HCT116 (cell line): ENCODE results near the gene UQCRC1. TPM values are rescaled to one million over a fixed set of nuclear protein-coding genes. Genes with fewer than 3 reads are reported as not detected.

ENCODE experiments used
- ATAC-seq: fragments of 200-7000 bp; cut with Tn5 transposase; 2 replicates; pipeline ENCODE4 v1.9.1; 2020; ENCODE audit warnings: mild to moderate bottlenecking, moderate library complexity
- BruUV-seq: library from RNA; stranded (reverse); fragments of 400-500 nt; replicated peaks from 2 replicates; lab custom pipeline; 2021; lab: Mats Ljungman, UMichigan
- CTCF ChIA-PET: fragments of 300-600 bp; sonication (Branson Sonifier 250); formaldehyde crosslinking; loops from one replicate; lab custom pipeline; 2021; ENCODE audit warnings: antibody characterized with exemption; lab: Charles Lee
- POLR2A ChIA-PET: fragments of 300-600, 350-600 bp; sonication (Branson Sonifier 250); formaldehyde crosslinking; loops from one replicate; lab custom pipeline; 2021; ENCODE audit warnings: antibody characterized with exemption; lab: Charles Lee
- RAD21 ChIA-PET, 2 experiments: fragments of 300-600 bp; sonication (Branson Sonifier 250); formaldehyde crosslinking; loops; one replicate each; lab custom pipeline; 2023; ENCODE audit warnings: low total read pairs in 2 of 2; ENCODE audit not compliant: uncharacterized antibody in 2 of 2, unreplicated experiment in 2 of 2, low non-redundant PET in 1 of 2; lab: Charles Lee
- DNase-seq: peaks from one replicate; pipeline ENCODE4 v3.0.0-alpha.2; 2010; ENCODE audit warnings: low read depth, low spot score
- H2AFZ ChIP-seq: fragments of 200-600 bp; shearing (Covaris generic), sonication (generic); 2 replicates; pipeline ENCODE4 v1.6.1; 2017; ENCODE audit warnings: low read depth, mixed run types, mixed read lengths, antibody characterized with exemption, low read length; ENCODE audit not compliant: poor library complexity, severe bottlenecking
- H3K27ac ChIP-seq: 2 replicates; pipeline ENCODE4 v1.5.1; 2012; ENCODE audit warnings: low read depth, low read length
- H3K27me3 ChIP-seq: fragments of 200-600 bp; sonication (generic); 2 replicates; pipeline ENCODE4 v1.6.1; 2016; ENCODE audit warnings: mixed run types, low read length, mixed read lengths; ENCODE audit not compliant: insufficient read depth
- H3K36me3 ChIP-seq, 2 experiments: fragments of 200-500 bp in 1 of 2; fragments of 200-600 bp in 1 of 2; sonication (Bioruptor generic) in 1 of 2; sonication (generic) in 1 of 2; 2 replicates each; pipeline versions ENCODE4 v1.5.1 to v1.6.1; 2014 to 2016; ENCODE audit warnings: low read length in 2 of 2, inconsistent platforms in 1 of 2, mixed read lengths in 1 of 2, mixed run types in 1 of 2; ENCODE audit not compliant: insufficient read depth in 2 of 2, control insufficient read depth in 1 of 2
- H3K4me1 ChIP-seq, 2 experiments: fragments of 200-600 bp in 1 of 2; sonication (generic) in 1 of 2; 2 replicates each; pipeline versions ENCODE4 v1.5.1 to v1.6.1; 2012 to 2017; ENCODE audit warnings: low read length in 2 of 2, inconsistent platforms in 1 of 2, mild to moderate bottlenecking in 1 of 2, mixed read lengths in 1 of 2, mixed run types in 1 of 2, moderate library complexity in 1 of 2; ENCODE audit not compliant: insufficient read depth in 2 of 2, control insufficient read depth in 1 of 2
- H3K4me2 ChIP-seq: fragments of 200-600 bp; sonication (generic); 2 replicates; pipeline ENCODE4 v1.6.1; 2017; ENCODE audit warnings: mixed run types, low read length, mixed read lengths
- H3K4me3 ChIP-seq, 2 experiments: fragments of 200-600 bp in 1 of 2; sonication (generic) in 1 of 2; replicated peaks in 1 of 2; 2 replicates each; pipeline ENCODE4 v1.5.1; 2011 to 2016; ENCODE audit warnings: low read length in 2 of 2, control low read depth in 1 of 2, low read depth in 1 of 2, mild to moderate bottlenecking in 1 of 2, mixed read lengths in 1 of 2, mixed run types in 1 of 2
- H3K79me2 ChIP-seq: fragments of 200-600 bp; sonication (generic); 2 replicates; pipeline ENCODE4 v1.6.1; 2017; ENCODE audit warnings: mild to moderate bottlenecking, mixed run types, low read length, moderate library complexity, mixed read lengths; ENCODE audit not compliant: insufficient read depth
- H3K9ac ChIP-seq: fragments of 200-600 bp; sonication (generic); 2 replicates; pipeline ENCODE4 v1.6.1; 2016; ENCODE audit warnings: low read length, mixed read lengths
- H3K9me2 ChIP-seq: fragments of 200-600 bp; sonication (generic), shearing (Covaris generic); 2 replicates; pipeline ENCODE4 v1.6.1; 2017; ENCODE audit warnings: mixed run types, mild to moderate bottlenecking, moderate library complexity; ENCODE audit not compliant: insufficient read depth
- H3K9me3 ChIP-seq, 2 experiments: fragments of 200-500 bp in 1 of 2; fragments of 200-600 bp in 1 of 2; sonication (Bioruptor generic) in 1 of 2; sonication (generic) in 1 of 2; 2 replicates each; pipeline ENCODE4 v1.6.1; 2014 to 2017; ENCODE audit warnings: low read length in 2 of 2, mixed read lengths in 2 of 2, inconsistent platforms in 1 of 2, low read depth in 1 of 2, mild to moderate bottlenecking in 1 of 2, mixed run types in 1 of 2, moderate library complexity in 1 of 2; ENCODE audit not compliant: control insufficient read depth in 1 of 2, insufficient read depth in 1 of 2
- H4K20me1 ChIP-seq: fragments of 200-600 bp; sonication (generic), shearing (Covaris generic); 2 replicates; pipeline ENCODE4 v1.6.1; 2017; ENCODE audit warnings: mixed run types, mild to moderate bottlenecking, moderate library complexity; ENCODE audit not compliant: insufficient read depth
- ATF3 ChIP-seq: IDR thresholded peaks from 2 replicates; pipeline ENCODE4 v1.6.1; 2012
- CBX3 ChIP-seq: IDR thresholded peaks from 2 replicates; pipeline ENCODE4 v1.6.1; 2012; ENCODE audit warnings: low read depth
- EZH2phosphoT487 ChIP-seq: fragments of 200-600 bp; IDR thresholded peaks from 2 replicates; pipeline ENCODE4 v1.6.1; 2018; ENCODE audit warnings: antibody characterized with exemption, borderline replicate concordance
- JUND ChIP-seq: IDR thresholded peaks from 2 replicates; pipeline ENCODE4 v1.6.1; 2012
- POLR2A ChIP-seq: IDR thresholded peaks from 2 replicates; pipeline ENCODE4 v1.7.0; 2011; ENCODE audit warnings: borderline replicate concordance; ENCODE audit not compliant: insufficient read depth, insufficient read length; ENCODE audit errors: extremely low read depth
- POLR2AphosphoS5 ChIP-seq: IDR thresholded peaks from 2 replicates; pipeline ENCODE4 v1.6.1; 2011; ENCODE audit warnings: mild to moderate bottlenecking, low read depth, low read length, moderate library complexity
- RAD21 ChIP-seq: IDR thresholded peaks from 2 replicates; pipeline ENCODE4 v1.6.1; 2012; ENCODE audit warnings: low read depth, mild to moderate bottlenecking
- SIN3A ChIP-seq: IDR thresholded peaks from 2 replicates; pipeline ENCODE4 v1.6.1; 2012; ENCODE audit warnings: low read depth
- SP1 ChIP-seq: IDR thresholded peaks from 2 replicates; pipeline ENCODE4 v1.6.1; 2012; ENCODE audit warnings: low read depth
- ZFX ChIP-seq: fragments of 450-650 bp; IDR thresholded peaks from 2 replicates; pipeline ENCODE4 v1.6.1; 2017
- intact Hi-C: fragments of 100-400 bp; cut with micrococcal nuclease; formaldehyde crosslinking; loops from 2 replicates; pipeline ENCODE4 v1.10.0; 2022
- total RNA-seq: library from RNA; stranded (reverse); gene quantifications from one replicate; pipeline ENCODE4 v1.2.1, GENCODE V29; 2021; ENCODE audit not compliant: unreplicated experiment
- TF ChIP-seq, protein P1 (sequence below), 3 experiments: fragments of 200-600 bp in 1 of 3; sonication (generic) in 1 of 3; IDR thresholded peaks in 2 of 3; conservative IDR thresholded peaks in 1 of 3; 2 replicates each; pipeline ENCODE4 v1.5.1; 2012 to 2017; ENCODE audit warnings: low read depth in 2 of 3, low read length in 2 of 3, antibody characterized with exemption in 1 of 3, borderline replicate concordance in 1 of 3, control low read depth in 1 of 3, mild to moderate bottlenecking in 1 of 3, mixed read lengths in 1 of 3, mixed run types in 1 of 3, moderate library complexity in 1 of 3; ENCODE audit not compliant: insufficient read depth in 1 of 3

The UQCRC1 gene
- total RNA-seq, 1 experiment from 2014 or later, result 318 TPM

DNA sequence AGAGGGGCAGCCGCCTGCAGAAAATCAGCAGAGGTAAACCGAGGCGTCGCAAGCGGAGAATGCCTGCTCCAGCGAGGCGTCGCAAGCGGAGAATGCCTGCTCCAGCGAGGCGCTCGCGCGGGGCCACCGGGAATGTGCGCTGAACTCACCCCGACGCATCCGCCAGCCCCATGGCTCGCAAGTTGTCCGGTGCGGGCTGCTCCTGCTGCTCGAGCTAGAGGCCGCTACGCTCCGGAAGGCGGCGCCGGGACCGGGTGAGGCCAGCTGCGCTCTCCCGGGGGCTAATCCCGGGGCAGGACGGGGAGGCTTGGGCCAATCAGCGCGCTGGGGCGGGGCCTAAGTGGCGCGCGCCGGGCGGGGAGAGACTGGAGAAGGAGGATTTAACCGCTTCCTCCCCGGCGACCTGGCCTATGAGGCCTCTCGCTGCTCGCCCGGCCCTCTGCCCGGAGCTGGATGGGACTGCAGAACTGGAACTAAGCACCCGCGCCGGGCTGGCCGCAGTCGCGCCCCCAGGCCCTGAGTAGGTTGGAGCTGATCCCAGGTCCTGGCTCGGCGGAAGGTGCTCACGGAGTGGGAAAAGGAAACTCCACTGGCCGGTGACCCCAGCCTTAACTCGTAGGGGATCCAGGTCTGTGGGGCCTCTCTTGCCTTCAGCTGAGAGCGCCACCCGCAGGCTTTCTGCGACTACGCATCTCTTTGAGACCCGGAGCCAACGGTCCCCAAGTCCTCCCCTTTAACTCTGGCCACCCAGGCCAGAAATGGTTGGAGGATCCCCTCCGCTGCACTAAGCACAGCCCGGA lies 26.0 kb upstream of the UQCRC1 start, which contains the start of gene SLC26A6:
TSS of gene SLC26A6 (minus strand) at position 240 of the 800 bp plus-strand sequence. CDS start at position 172, 68 bp downstream.
- Histone ChIP-seq H3K4me2 (peak within 1 kb of the TSS; percentile 94), H3K9me2 (no peaks in the 10 kb centered on the region), H3K4me1 (peaks cover 11 to 22% of the 10 kb centered on the region in 2 experiments), H3K36me3 (peaks cover 9 to 27% of the 10 kb centered on the region in 2 experiments; a peak in 2 of 4 replicates), H3K9me3 (no peaks in the 10 kb centered on the region), H3K27me3 (no peaks in the 10 kb centered on the region)
- ATAC-seq, result peak; percentile 92
- TF ChIP-seq CBX3 (no peak), RAD21 (no peak), POLR2A (peak; percentile 35), SIN3A (no peak), ATF3 (no peak), SP1 (no peak), POLR2AphosphoS5 (peak; percentile 76), EZH2phosphoT487 (no peak), ZFX (peak; percentile 71; the same call in 1 of the 2 replicates), JUND (no peak)
- TF ChIP-seq, protein P1, sequence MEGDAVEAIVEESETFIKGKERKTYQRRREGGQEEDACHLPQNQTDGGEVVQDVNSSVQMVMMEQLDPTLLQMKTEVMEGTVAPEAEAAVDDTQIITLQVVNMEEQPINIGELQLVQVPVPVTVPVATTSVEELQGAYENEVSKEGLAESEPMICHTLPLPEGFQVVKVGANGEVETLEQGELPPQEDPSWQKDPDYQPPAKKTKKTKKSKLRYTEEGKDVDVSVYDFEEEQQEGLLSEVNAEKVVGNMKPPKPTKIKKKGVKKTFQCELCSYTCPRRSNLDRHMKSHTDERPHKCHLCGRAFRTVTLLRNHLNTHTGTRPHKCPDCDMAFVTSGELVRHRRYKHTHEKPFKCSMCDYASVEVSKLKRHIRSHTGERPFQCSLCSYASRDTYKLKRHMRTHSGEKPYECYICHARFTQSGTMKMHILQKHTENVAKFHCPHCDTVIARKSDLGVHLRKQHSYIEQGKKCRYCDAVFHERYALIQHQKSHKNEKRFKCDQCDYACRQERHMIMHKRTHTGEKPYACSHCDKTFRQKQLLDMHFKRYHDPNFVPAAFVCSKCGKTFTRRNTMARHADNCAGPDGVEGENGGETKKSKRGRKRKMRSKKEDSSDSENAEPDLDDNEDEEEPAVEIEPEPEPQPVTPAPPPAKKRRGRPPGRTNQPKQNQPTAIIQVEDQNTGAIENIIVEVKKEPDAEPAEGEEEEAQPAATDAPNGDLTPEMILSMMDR (IDR thresholded peaks at IDR 0.05 in 2 of 3, conservative IDR thresholded peaks at IDR 0.05 in 1 of 3; ENCODE audit: borderline replicate concordance in 1 of 3, insufficient read depth in 1 of 3, low read depth in 2 of 3, low read length in 2 of 3), result peak in 2 of 3 experiments; percentile 80 to 82; a peak in 4 of 6 replicates
- TF ChIP-seq, all 23 proteins: peak for 4
- H3K79me2 ChIP-seq, result peaks cover 12% of the 10 kb centered on the region; the same call in 1 of the 2 replicates
- ChIA-PET CTCF (interaction anchor here (0.6 to 1.9 kb wide), 16 partner anchors 9 to 235 kb away, joined by 3 to 14 read pairs (median 4); partner anchors contain the start of genes CELSR3, PFKFB4 and UQCRC1), RAD21 (interaction anchor here (0.9 to 1.4 kb wide), 2 partner anchors 28 to 235 kb away, joined by 3 to 4 read pairs; partner anchors contain the start of gene CELSR3 (in 1 of the 2)), POLR2A (interaction anchor here (0.7 to 2.3 kb wide), 8 partner anchors 12 to 189 kb away, joined by 3 to 15 read pairs (median 4); partner anchors contain the start of genes ATRIP, CELSR3, PFKFB4 and UQCRC1)
- H3K4me3 ChIP-seq, result peak within 1 kb of the TSS; percentile 87 to 94
- peak within 1 kb of the TSS; percentile 73 for H3K27ac ChIP-seq
- BruUV-seq, result TSS peak; percentile 70
- H2AFZ ChIP-seq, result no peak within 1 kb of the TSS
- DNase-seq, result peak; percentile 88
- intact Hi-C loops, result loop anchor here (1.0 to 2.0 kb wide), 3 partner anchors 21 to 171 kb away; partner anchors contain the start of gene PFKFB4
- H3K9ac ChIP-seq, result peak within 1 kb of the TSS; percentile 80
- H4K20me1 ChIP-seq, result no peaks in the 10 kb centered on the region
